Endothelial cell of umbilical vein (primary cell): ENCODE measurements around the gene GALNT2. TPM values are rescaled to one million over a fixed set of nuclear protein-coding genes. Genes with fewer than 3 reads are reported as not detected.

ENCODE experiments used
- BruUV-seq: library from RNA; stranded (reverse); fragments of 400-500 nt; replicated peaks from 2 replicates; lab custom pipeline; 2021; lab: Mats Ljungman, UMichigan
- CTCF ChIA-PET: fragments of 300-600, 350-600 bp; sonication (Branson Sonifier 250); formaldehyde crosslinking; loops from one replicate; lab custom pipeline; 2021; ENCODE audit warnings: antibody characterized with exemption, inconsistent platforms; lab: Charles Lee
- POLR2A ChIA-PET: fragments of 300-600, 350-600 bp; sonication (Branson Sonifier 250); formaldehyde crosslinking; loops from one replicate; lab custom pipeline; 2021; ENCODE audit warnings: antibody characterized with exemption, inconsistent platforms; lab: Charles Lee
- DNase-seq: peaks from one replicate; pipeline ENCODE4 v3.0.0-alpha.2; 2011; ENCODE audit warnings: low read depth, low spot score
- FAIRE-seq: peaks from 2 replicates; lab custom pipeline; 2011; peaks lifted over from hg19 to GRCh38; lab: Jason Lieb, UNC
- H2AFZ ChIP-seq: 2 replicates; pipeline ENCODE4 v1.6.0; 2012; ENCODE audit warnings: low read depth, low read length, control low read depth, inconsistent platforms
- H3K27ac ChIP-seq: 2 replicates; pipeline ENCODE4 v1.5.1; 2011; ENCODE audit warnings: low read depth, mild to moderate bottlenecking, control low read depth, low read length, moderate library complexity; ENCODE audit not compliant: insufficient read depth
- H3K27me3 ChIP-seq, 2 experiments: 2 replicates each; pipeline versions ENCODE4 v1.6.0 to v1.6.1; 2011; ENCODE audit warnings: low read length in 2 of 2, mixed read lengths in 1 of 2; ENCODE audit not compliant: control insufficient read depth in 2 of 2, insufficient read depth in 2 of 2
- H3K36me3 ChIP-seq, 2 experiments: 2 replicates in 1 of 2; 3 replicates in 1 of 2; pipeline ENCODE4 v1.5.1; 2011; ENCODE audit warnings: low read length in 2 of 2, mild to moderate bottlenecking in 1 of 2, moderate library complexity in 1 of 2; ENCODE audit not compliant: control insufficient read depth in 2 of 2, insufficient read depth in 2 of 2; ENCODE audit errors: extremely low read depth in 1 of 2
- H3K4me1 ChIP-seq: 3 replicates; pipeline ENCODE4 v1.5.1; 2011; ENCODE audit warnings: mild to moderate bottlenecking, low read length; ENCODE audit not compliant: control insufficient read depth, insufficient read depth; ENCODE audit errors: extremely low read depth
- H3K4me2 ChIP-seq: 2 replicates; pipeline ENCODE4 v1.6.1; 2011; ENCODE audit warnings: low read length, control low read depth, mixed read lengths; ENCODE audit not compliant: insufficient read depth
- H3K4me3 ChIP-seq, 3 experiments: fragments of 200-600 bp in 1 of 3; sonication (generic), shearing (Covaris generic) in 1 of 3; replicated peaks in 1 of 3; 2 replicates each; pipeline ENCODE4 v1.5.1; 2011 to 2016; ENCODE audit warnings: control low read depth in 3 of 3, low read length in 3 of 3, mild to moderate bottlenecking in 2 of 3, inconsistent platforms in 1 of 3, low read depth in 1 of 3, moderate library complexity in 1 of 3; ENCODE audit not compliant: insufficient read depth in 1 of 3
- H3K79me2 ChIP-seq: 2 replicates; pipeline ENCODE4 v1.6.0; 2012; ENCODE audit warnings: low read length, inconsistent platforms; ENCODE audit not compliant: control insufficient read depth, insufficient read depth
- H3K9ac ChIP-seq: replicated peaks from 2 replicates; pipeline ENCODE3; 2011; ENCODE audit warnings: low read length, control low read depth; ENCODE audit not compliant: insufficient read depth; ENCODE audit errors: extremely low read depth
- H3K9me1 ChIP-seq: replicated peaks from 3 replicates; pipeline ENCODE4 v1.6.0; 2011; ENCODE audit warnings: mild to moderate bottlenecking, low read length; ENCODE audit not compliant: control insufficient read depth, insufficient read depth; ENCODE audit errors: extremely low read depth
- H3K9me3 ChIP-seq: replicated peaks from 2 replicates; pipeline ENCODE4 v1.5.1; 2012; ENCODE audit warnings: low read length, inconsistent platforms; ENCODE audit not compliant: control insufficient read depth, insufficient read depth
- H4K20me1 ChIP-seq: replicated peaks from 2 replicates; pipeline ENCODE3; 2011; ENCODE audit warnings: mild to moderate bottlenecking, low read length; ENCODE audit not compliant: control insufficient read depth, insufficient read depth; ENCODE audit errors: extremely low read depth
- CTCF ChIP-seq, 2 donors: IDR thresholded peaks; 1 replicate in 1 of 2; 2 replicates in 1 of 2; pipeline ENCODE4 v1.5.1; 2011; ENCODE audit warnings: low read length in 2 of 2, mild to moderate bottlenecking in 2 of 2, moderate library complexity in 2 of 2, control low read depth in 1 of 2, inconsistent platforms in 1 of 2, low read depth in 1 of 2; ENCODE audit not compliant: insufficient read depth in 1 of 2; ENCODE audit errors: extremely low read depth in 1 of 2
- EZH2 ChIP-seq: IDR thresholded peaks from 2 replicates; pipeline ENCODE4 v1.6.1; 2012; ENCODE audit warnings: borderline replicate concordance, low read depth, mild to moderate bottlenecking, moderate library complexity, low read length, inconsistent platforms; ENCODE audit not compliant: severe bottlenecking
- FOS ChIP-seq: IDR thresholded peaks from 2 replicates; pipeline ENCODE4 v1.6.1; 2011; ENCODE audit warnings: mild to moderate bottlenecking, low read length, moderate library complexity, borderline replicate concordance; ENCODE audit not compliant: insufficient read depth
- GATA2 ChIP-seq: IDR thresholded peaks from 2 replicates; pipeline ENCODE4 v1.7.0; 2011; ENCODE audit warnings: low read depth, mild to moderate bottlenecking, moderate library complexity, mixed read lengths, low read length; ENCODE audit not compliant: insufficient read length, insufficient read depth
- JUN ChIP-seq: IDR thresholded peaks from 2 replicates; pipeline ENCODE4 v1.6.1; 2011; ENCODE audit warnings: borderline replicate concordance, low read depth; ENCODE audit not compliant: insufficient read length, insufficient read depth
- MAX ChIP-seq: IDR thresholded peaks from 2 replicates; pipeline ENCODE4 v1.6.1; 2011; ENCODE audit not compliant: insufficient read depth, insufficient read length
- MYC ChIP-seq: IDR thresholded peaks from one replicate; pipeline ENCODE4 v1.6.1; 2011; ENCODE audit warnings: mild to moderate bottlenecking, low read depth, low read length
- POLR2A ChIP-seq: IDR thresholded peaks from 2 replicates; pipeline ENCODE4 v1.6.1; 2012; ENCODE audit warnings: low read depth, mild to moderate bottlenecking, control low read depth, low read length
- POLR2AphosphoS5 ChIP-seq: IDR thresholded peaks from 2 replicates; pipeline ENCODE4 v1.6.1; 2012; ENCODE audit warnings: low read depth, mild to moderate bottlenecking, control low read depth, low read length, moderate library complexity; ENCODE audit not compliant: insufficient read depth
- dilution Hi-C: fragments of 300-500 bp; cut with MboI; formaldehyde crosslinking; loops from one replicate; pipeline ENCODE4 v1.15.0; 2019; ENCODE audit warnings: low sequenced_read_pairs; ENCODE audit not compliant: extremely low pct_ligation_motif_present
- intact Hi-C: fragments of 100-400 bp; cut with micrococcal nuclease; formaldehyde crosslinking; loops from one replicate; pipeline ENCODE4 v1.10.0; 2022
- polyA plus RNA-seq, 4 experiments: library from polyadenylated mRNA; depleted of rRNA in 3 of 4; stranded (reverse) in 3 of 4; unstranded in 1 of 4; fragments of >200 nt; gene quantifications; 2 replicates each; pipeline versions ENCODE4 v1.2.1 to v1.2.3, GENCODE V29; 2011 to 2012; ENCODE audit warnings: missing spikeins in 1 of 4
- total RNA-seq: library from RNA; stranded (reverse); gene quantifications from 2 replicates; pipeline ENCODE4 v1.2.3, GENCODE V29; 2021

GALNT2 gene
- total and polyA plus RNA-seq, 2 donors (not counting 3 experiments of a cell fraction or from before 2014, with no cell fraction given) = 56.3 to 77.5 TPM

GRCh38 chr1:230216896-230217295 is 149.9 kb downstream of the GALNT2 start:
- H3K9me3 ChIP-seq = no peaks in the 10 kb centered on the region
- H3K9ac ChIP-seq = no peak overlapping the region
- ChIA-PET POLR2A (no interaction called here), CTCF (interaction anchor here (2.9 to 3.6 kb wide), 2 partner anchors 11 to 502 kb away, joined by 27 to 41 read pairs; no protein-coding TSS in a partner anchor)
- H3K79me2 ChIP-seq = peaks cover 5% of the 10 kb centered on the region
- dilution Hi-C loops = no loop called here
- H3K9me1 ChIP-seq = no peaks in the 10 kb centered on the region
- no peak for FAIRE-seq
- H4K20me1 ChIP-seq = no peaks in the 10 kb centered on the region
- no peak for DNase-seq
- intact Hi-C loops = no loop called here
- no peak overlapping the region for H3K27ac ChIP-seq
- H3K36me3 ChIP-seq = no peaks in the 10 kb centered on the region
- H3K4me1 ChIP-seq = peaks cover 13% of the 10 kb centered on the region
- no peak overlapping the region for H2AFZ ChIP-seq
- no peak overlapping the region for H3K4me2 ChIP-seq
- TF ChIP-seq MYC = no peak
- no peak overlapping the region for H3K4me3 ChIP-seq
- H3K27me3 ChIP-seq = no peaks in the 10 kb centered on the region
- BruUV-seq = no TSS peak

GRCh38 chr1:230218667-230219066 is 151.6 kb downstream of the GALNT2 start:
- Histone ChIP-seq H3K9me1 (no peaks in the 10 kb centered on the region), H3K27me3 (no peaks in the 10 kb centered on the region), H3K36me3 (no peaks in the 10 kb centered on the region), H2AFZ (no peak overlapping the region), H4K20me1 (no peaks in the 10 kb centered on the region), H3K27ac (no peak overlapping the region), H3K4me2 (no peak overlapping the region), H3K9ac (no peak overlapping the region), H3K79me2 (no peaks in the 10 kb centered on the region), H3K9me3 (no peaks in the 10 kb centered on the region), H3K4me1 (peaks cover 13% of the 10 kb centered on the region), H3K4me3 (no peak overlapping the region)
- ChIA-PET CTCF (no interaction called here), POLR2A (no interaction called here)
- dilution Hi-C loops (no loop called here), intact Hi-C loops (no loop called here)
- no TSS peak for BruUV-seq
- TF ChIP-seq POLR2A (no peak), MYC (no peak), CTCF (IDR thresholded peaks at IDR 0.05; ENCODE audit: extremely low read depth in 1 of 2, insufficient read depth in 1 of 2, low read depth in 1 of 2, low read length in 2 of 2) (no peak), FOS (no peak), POLR2AphosphoS5 (no peak), GATA2 (no peak), JUN (no peak), MAX (no peak), EZH2 (no peak)
- DNase-seq (no peak), FAIRE-seq (no peak)
